HL-60 (cell line): ENCODE results near the gene POLN.

Experiments
- DNase-seq, 2 experiments: peaks; one replicate each; pipeline ENCODE4 v3.0.0-alpha.2; 2010 to 2020; ENCODE audit warnings: low read depth in 1 of 2, low spot score in 1 of 2
- H3K27ac ChIP-seq: fragments of 250-450 bp; sonication (Bioruptor Pico); replicated peaks from 2 replicates; pipeline ENCODE4 v1.5.1; 2020; ENCODE audit warnings: mild to moderate bottlenecking, moderate library complexity
- H3K27me3 ChIP-seq: fragments of 250-450 bp; sonication (Bioruptor Pico); 2 replicates; pipeline ENCODE4 v1.5.1; 2021; ENCODE audit warnings: mild to moderate bottlenecking, moderate library complexity; ENCODE audit not compliant: insufficient read depth, poor library complexity, severe bottlenecking
- H3K4me3 ChIP-seq: replicated peaks from 2 replicates; pipeline ENCODE4 v1.5.1; 2011; ENCODE audit warnings: mild to moderate bottlenecking, control low read depth, low read length; ENCODE audit not compliant: insufficient read depth
- GABPA ChIP-seq: IDR thresholded peaks from 2 replicates; pipeline ENCODE4 v1.6.1; 2012; ENCODE audit warnings: low read depth
- POLR2AphosphoS5 ChIP-seq: IDR thresholded peaks from 2 replicates; pipeline ENCODE4 v1.6.1; 2012; ENCODE audit warnings: low read depth
- SPI1 ChIP-seq: IDR thresholded peaks from 2 replicates; pipeline ENCODE4 v1.6.1; 2012; ENCODE audit warnings: low read depth, mild to moderate bottlenecking, borderline replicate concordance
- TF ChIP-seq, protein P1 (sequence below): IDR thresholded peaks from 2 replicates; pipeline ENCODE4 v1.6.1; 2012; ENCODE audit warnings: low read depth; ENCODE audit not compliant: insufficient replicate concordance
- TF ChIP-seq, protein P2 (sequence below): IDR thresholded peaks from one replicate; pipeline ENCODE4 v1.5.1; 2011; ENCODE audit warnings: low read length, control low read depth, inconsistent platforms; ENCODE audit not compliant: insufficient read depth

Gene POLN

DNA sequence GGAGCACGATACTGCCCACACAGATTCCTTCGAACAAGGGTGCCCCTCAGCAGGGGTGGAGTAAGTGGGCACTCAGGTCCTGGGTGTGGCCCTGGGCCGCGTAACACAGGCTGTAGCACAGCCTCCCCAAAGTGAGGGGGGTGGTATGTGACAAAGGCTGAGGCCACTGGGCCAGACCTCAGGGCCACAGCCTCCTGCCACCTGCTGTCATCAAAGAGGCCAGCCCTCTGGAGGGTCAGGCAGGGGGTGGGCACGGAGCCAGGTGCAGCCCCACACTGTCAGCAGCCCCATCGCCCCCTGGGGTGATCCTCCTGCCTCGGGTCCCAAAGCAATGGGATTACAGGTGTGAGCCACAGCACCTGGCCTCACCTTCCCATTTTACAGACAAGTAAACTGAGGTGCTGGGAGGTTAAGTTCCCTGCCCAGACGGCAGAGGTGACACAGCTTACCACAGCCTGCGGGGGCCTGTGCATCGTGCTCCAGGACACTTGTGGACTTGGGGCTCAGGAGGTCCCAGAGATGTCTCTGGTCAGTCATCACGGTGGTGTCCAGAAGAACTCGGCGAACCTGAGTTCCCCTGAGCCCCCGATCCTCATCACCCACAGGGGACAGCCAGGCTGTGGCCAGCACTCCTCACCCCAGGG is 47.5 kb upstream of the POLN start:
- TF ChIP-seq, protein P1, sequence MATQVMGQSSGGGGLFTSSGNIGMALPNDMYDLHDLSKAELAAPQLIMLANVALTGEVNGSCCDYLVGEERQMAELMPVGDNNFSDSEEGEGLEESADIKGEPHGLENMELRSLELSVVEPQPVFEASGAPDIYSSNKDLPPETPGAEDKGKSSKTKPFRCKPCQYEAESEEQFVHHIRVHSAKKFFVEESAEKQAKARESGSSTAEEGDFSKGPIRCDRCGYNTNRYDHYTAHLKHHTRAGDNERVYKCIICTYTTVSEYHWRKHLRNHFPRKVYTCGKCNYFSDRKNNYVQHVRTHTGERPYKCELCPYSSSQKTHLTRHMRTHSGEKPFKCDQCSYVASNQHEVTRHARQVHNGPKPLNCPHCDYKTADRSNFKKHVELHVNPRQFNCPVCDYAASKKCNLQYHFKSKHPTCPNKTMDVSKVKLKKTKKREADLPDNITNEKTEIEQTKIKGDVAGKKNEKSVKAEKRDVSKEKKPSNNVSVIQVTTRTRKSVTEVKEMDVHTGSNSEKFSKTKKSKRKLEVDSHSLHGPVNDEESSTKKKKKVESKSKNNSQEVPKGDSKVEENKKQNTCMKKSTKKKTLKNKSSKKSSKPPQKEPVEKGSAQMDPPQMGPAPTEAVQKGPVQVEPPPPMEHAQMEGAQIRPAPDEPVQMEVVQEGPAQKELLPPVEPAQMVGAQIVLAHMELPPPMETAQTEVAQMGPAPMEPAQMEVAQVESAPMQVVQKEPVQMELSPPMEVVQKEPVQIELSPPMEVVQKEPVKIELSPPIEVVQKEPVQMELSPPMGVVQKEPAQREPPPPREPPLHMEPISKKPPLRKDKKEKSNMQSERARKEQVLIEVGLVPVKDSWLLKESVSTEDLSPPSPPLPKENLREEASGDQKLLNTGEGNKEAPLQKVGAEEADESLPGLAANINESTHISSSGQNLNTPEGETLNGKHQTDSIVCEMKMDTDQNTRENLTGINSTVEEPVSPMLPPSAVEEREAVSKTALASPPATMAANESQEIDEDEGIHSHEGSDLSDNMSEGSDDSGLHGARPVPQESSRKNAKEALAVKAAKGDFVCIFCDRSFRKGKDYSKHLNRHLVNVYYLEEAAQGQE: no peak
- TF ChIP-seq, protein P2, sequence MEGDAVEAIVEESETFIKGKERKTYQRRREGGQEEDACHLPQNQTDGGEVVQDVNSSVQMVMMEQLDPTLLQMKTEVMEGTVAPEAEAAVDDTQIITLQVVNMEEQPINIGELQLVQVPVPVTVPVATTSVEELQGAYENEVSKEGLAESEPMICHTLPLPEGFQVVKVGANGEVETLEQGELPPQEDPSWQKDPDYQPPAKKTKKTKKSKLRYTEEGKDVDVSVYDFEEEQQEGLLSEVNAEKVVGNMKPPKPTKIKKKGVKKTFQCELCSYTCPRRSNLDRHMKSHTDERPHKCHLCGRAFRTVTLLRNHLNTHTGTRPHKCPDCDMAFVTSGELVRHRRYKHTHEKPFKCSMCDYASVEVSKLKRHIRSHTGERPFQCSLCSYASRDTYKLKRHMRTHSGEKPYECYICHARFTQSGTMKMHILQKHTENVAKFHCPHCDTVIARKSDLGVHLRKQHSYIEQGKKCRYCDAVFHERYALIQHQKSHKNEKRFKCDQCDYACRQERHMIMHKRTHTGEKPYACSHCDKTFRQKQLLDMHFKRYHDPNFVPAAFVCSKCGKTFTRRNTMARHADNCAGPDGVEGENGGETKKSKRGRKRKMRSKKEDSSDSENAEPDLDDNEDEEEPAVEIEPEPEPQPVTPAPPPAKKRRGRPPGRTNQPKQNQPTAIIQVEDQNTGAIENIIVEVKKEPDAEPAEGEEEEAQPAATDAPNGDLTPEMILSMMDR: no peak
- TF ChIP-seq SPI1: no peak
- no peak for TF ChIP-seq GABPA
- TF ChIP-seq POLR2AphosphoS5: no peak
- no peaks in the 10 kb centered on the region for H3K27me3 ChIP-seq
- no peak overlapping the region for H3K27ac ChIP-seq
- no peak overlapping the region for H3K4me3 ChIP-seq
- DNase-seq: no peak

DNA sequence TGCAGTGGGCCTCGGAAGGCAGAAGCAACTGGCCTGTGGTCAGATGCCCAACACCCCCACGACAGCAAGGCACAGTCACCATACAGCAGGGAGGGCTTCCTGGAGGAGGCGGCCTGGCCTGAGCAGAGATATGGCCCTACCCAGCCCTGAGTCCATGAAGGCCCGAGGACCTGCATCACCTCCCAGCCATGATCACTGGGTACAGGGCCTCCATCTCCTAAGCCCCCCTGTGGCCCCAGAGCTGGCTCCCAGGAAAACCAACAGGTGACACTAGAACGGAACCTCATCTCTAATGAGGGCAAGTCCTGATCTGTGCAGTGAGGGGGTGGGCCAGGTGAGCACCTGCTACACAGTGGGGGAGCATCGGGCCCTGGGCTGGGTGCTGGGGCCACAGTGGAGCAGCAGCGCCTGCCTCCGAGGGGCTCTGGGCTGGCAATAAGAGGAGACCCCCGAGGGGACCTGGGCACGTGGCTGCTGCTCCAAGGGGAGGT is 46.2 kb upstream of the POLN start:
- Histone ChIP-seq H3K4me3 (no peak overlapping the region), H3K27ac (no peak overlapping the region), H3K27me3 (no peaks in the 10 kb centered on the region)
- TF ChIP-seq, protein P2: no peak
- TF ChIP-seq GABPA (no peak), POLR2AphosphoS5 (no peak), SPI1 (no peak)
- TF ChIP-seq, protein P1: no peak
- no peak for DNase-seq

DNA sequence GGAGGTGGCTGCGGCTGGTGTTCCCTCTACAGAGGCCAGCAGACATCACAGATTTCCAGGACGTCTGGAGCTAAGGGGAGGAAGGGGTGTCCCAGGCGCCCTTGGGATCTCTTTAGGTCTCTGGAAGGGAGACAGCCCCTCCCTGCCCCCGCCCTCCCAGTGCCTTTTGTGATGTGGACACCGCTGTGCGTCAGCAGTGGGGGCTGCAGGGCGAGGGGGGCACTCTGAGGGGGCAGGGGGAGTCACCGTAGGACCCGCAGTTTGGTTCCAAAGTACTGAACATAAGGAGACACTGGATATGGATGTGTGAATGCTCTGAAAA is 45.6 kb upstream of the POLN start:
- Histone ChIP-seq H3K27me3 (no peaks in the 10 kb centered on the region), H3K4me3 (no peak overlapping the region), H3K27ac (no peak overlapping the region)
- TF ChIP-seq POLR2AphosphoS5 (no peak), GABPA (no peak), SPI1 (no peak)
- TF ChIP-seq, protein P2: no peak
- TF ChIP-seq, protein P1: no peak
- DNase-seq: no peak
